ENCODE results near the gene UBASH3B. TPM values are rescaled to one million over a fixed set of nuclear protein-coding genes. Genes with fewer than 3 reads are reported as not detected.

Gene UBASH3B
- total RNA-seq, 1 donor from 2014 or later = 8.5 TPM

- H3K36me3 ChIP-seq = no peaks in the 10 kb centered on the region
- H3K27ac ChIP-seq = no peak overlapping the region
- DNase-seq (ENCODE audit: low spot score in 2 of 2) = no peak
- intact Hi-C loops (cut with DNase I) = no loop called here
- H3K4me3 ChIP-seq = no peak overlapping the region
- no peaks in the 10 kb centered on the region for H3K9me3 ChIP-seq
- no peaks in the 10 kb centered on the region for H3K27me3 ChIP-seq
- no peaks in the 10 kb centered on the region for H3K4me1 ChIP-seq
- no peak for TF ChIP-seq CTCF (IDR thresholded peaks at IDR 0.05)
These were observed 8.7 kb downstream of the UBASH3B start for GRCh38 chr11:122664188-122664587.

- no peak for TF ChIP-seq CTCF (IDR thresholded peaks at IDR 0.05)
- Histone ChIP-seq H3K27ac (no peak overlapping the region), H3K36me3 (no peaks in the 10 kb centered on the region), H3K27me3 (no peaks in the 10 kb centered on the region), H3K4me1 (no peaks in the 10 kb centered on the region), H3K4me3 (no peak overlapping the region), H3K9me3 (no peaks in the 10 kb centered on the region)
- intact Hi-C loops (cut with DNase I) = no loop called here
- DNase-seq (ENCODE audit: low spot score in 2 of 2) = no peak
These were observed 10.3 kb downstream of the UBASH3B start for GRCh38 chr11:122665861-122666260.

- H3K36me3 ChIP-seq = no peaks in the 10 kb centered on the region
- no peaks in the 10 kb centered on the region for H3K27me3 ChIP-seq
- no peak overlapping the region for H3K4me3 ChIP-seq
- no peaks in the 10 kb centered on the region for H3K9me3 ChIP-seq
- no peaks in the 10 kb centered on the region for H3K4me1 ChIP-seq
- H3K27ac ChIP-seq = no peak overlapping the region
- DNase-seq (ENCODE audit: low spot score in 2 of 2) = no peak
- no peak for TF ChIP-seq CTCF (IDR thresholded peaks at IDR 0.05)
- intact Hi-C loops (cut with DNase I) = no loop called here
These were observed 11.2 kb downstream of the UBASH3B start for GRCh38 chr11:122666743-122667142.

GRCh38 chr11:122668562-122669090 is 13.1 kb downstream of the UBASH3B start:
- TF ChIP-seq CTCF (IDR thresholded peaks at IDR 0.05) = no peak
- no peaks in the 10 kb centered on the region for H3K27me3 ChIP-seq
- DNase-seq (ENCODE audit: low spot score in 2 of 2) = no peak
- intact Hi-C loops (cut with DNase I) = no loop called here
- no peaks in the 10 kb centered on the region for H3K9me3 ChIP-seq
- no peak overlapping the region for H3K27ac ChIP-seq
- no peak overlapping the region for H3K4me3 ChIP-seq
- no peaks in the 10 kb centered on the region for H3K36me3 ChIP-seq
- no peaks in the 10 kb centered on the region for H3K4me1 ChIP-seq

GRCh38 chr11:122670131-122670530 is 14.6 kb downstream of the UBASH3B start:
- H3K4me1 ChIP-seq = no peaks in the 10 kb centered on the region
- H3K4me3 ChIP-seq = no peak overlapping the region
- no peaks in the 10 kb centered on the region for H3K27me3 ChIP-seq
- no peak for TF ChIP-seq CTCF (IDR thresholded peaks at IDR 0.05)
- no peak overlapping the region for H3K27ac ChIP-seq
- no peak for DNase-seq (ENCODE audit: low spot score in 2 of 2)
- intact Hi-C loops (cut with DNase I) = no loop called here
- no peaks in the 10 kb centered on the region for H3K36me3 ChIP-seq
- H3K9me3 ChIP-seq = no peaks in the 10 kb centered on the region

GRCh38 chr11:122671400-122671891 is 15.9 kb downstream of the UBASH3B start:
- no peak overlapping the region for H3K27ac ChIP-seq
- H3K4me1 ChIP-seq = no peaks in the 10 kb centered on the region
- no peak for DNase-seq (ENCODE audit: low spot score in 2 of 2)
- intact Hi-C loops (cut with DNase I) = no loop called here
- no peaks in the 10 kb centered on the region for H3K36me3 ChIP-seq
- H3K9me3 ChIP-seq = no peaks in the 10 kb centered on the region
- no peak overlapping the region for H3K4me3 ChIP-seq
- H3K27me3 ChIP-seq = no peaks in the 10 kb centered on the region
- TF ChIP-seq CTCF (IDR thresholded peaks at IDR 0.05) = no peak
